Thoracic aorta (tissue), 2 donors: Measurements from ENCODE around the gene ELP2. TPM values are rescaled to one million over a fixed set of nuclear protein-coding genes. Genes with fewer than 3 reads are reported as not detected.

ENCODE experiments used
- ATAC-seq: fragments of 150-250 bp; one replicate; pipeline ENCODE4 v1.8.0; 2017; ENCODE audit warnings: low read depth; ENCODE audit not compliant: insufficient number of reproducible peaks, low FRiP score
- DNase-seq: peaks from one replicate; pipeline ENCODE4 v3.0.0-alpha.2; 2020; ENCODE audit warnings: low spot score
- H3K27ac ChIP-seq, 2 donors: fragments of 200-600 bp; sonication (generic); 1 replicate in 1 of 2; 2 replicates in 1 of 2; pipeline ENCODE4 v1.5.1; 2016; ENCODE audit warnings: mild to moderate bottlenecking in 2 of 2, moderate library complexity in 2 of 2
- H3K27me3 ChIP-seq: fragments of 200-600 bp; sonication (generic); replicated peaks from 2 replicates; pipeline ENCODE4 v1.6.0; 2016; ENCODE audit warnings: mild to moderate bottlenecking; ENCODE audit not compliant: insufficient read depth
- H3K36me3 ChIP-seq: fragments of 200-600 bp; sonication (generic); one replicate; pipeline ENCODE4 v1.5.1; 2016
- H3K4me1 ChIP-seq, 2 donors: fragments of 200-600 bp; sonication (generic); 1 replicate in 1 of 2; 2 replicates in 1 of 2; pipeline versions ENCODE4 v1.5.1 to v1.6.0; 2016; ENCODE audit warnings: low read depth in 2 of 2, mild to moderate bottlenecking in 1 of 2; ENCODE audit not compliant: control insufficient read depth in 1 of 2
- H3K4me3 ChIP-seq: fragments of 200-600 bp; sonication (generic); 2 replicates; pipeline ENCODE4 v1.5.1; 2016; ENCODE audit warnings: mild to moderate bottlenecking
- H3K9me3 ChIP-seq: fragments of 200-600 bp; sonication (generic); 2 replicates; pipeline ENCODE4 v1.5.1; 2016
- CTCF ChIP-seq: fragments of 200-600 bp; sonication (generic); IDR thresholded peaks from one replicate; pipeline ENCODE4 v1.5.1; 2019; ENCODE audit warnings: antibody characterized with exemption
- total RNA-seq, 2 donors: library from RNA; depleted of rRNA; stranded (reverse); fragments of >200 nt; gene quantifications; one replicate each; pipeline versions ENCODE4 v1.1.0 to v1.2.3, GENCODE V29; 2016

The ELP2 gene
- total RNA-seq, 2 donors from 2014 or later: 59.0 to 66.6 TPM

DNA sequence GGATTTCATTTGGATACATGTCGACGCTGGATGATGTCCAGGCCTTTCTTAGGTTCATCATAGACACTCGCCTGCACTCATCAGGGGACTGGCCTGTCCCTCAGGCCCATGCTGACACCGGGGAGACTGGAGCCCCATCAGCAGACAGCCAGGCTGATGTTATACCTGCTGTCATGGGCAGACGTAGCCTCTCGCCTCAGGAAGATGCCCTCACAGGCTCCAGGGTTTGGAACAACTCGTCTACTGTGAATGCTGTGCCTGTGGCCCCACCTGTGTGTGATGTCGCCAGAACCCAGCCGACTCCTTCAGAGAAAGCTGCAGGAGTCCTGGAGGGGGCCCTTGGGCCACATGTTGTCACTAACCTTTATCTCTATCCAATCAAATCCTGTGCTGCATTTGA, 85.9 kb downstream of the ELP2 start:
- Histone ChIP-seq H3K9me3 (no peaks in the 10 kb centered on the region), H3K27ac (no peak overlapping the region), H3K36me3 (no peaks in the 10 kb centered on the region), H3K4me3 (no peak overlapping the region), H3K27me3 (no peaks in the 10 kb centered on the region), H3K4me1 (peaks cover 6 to 14% of the 10 kb centered on the region in 2 donors)
- no peak for TF ChIP-seq CTCF
- no peak for ATAC-seq
- DNase-seq: no peak

- no peak for DNase-seq
- no peaks in the 10 kb centered on the region for H3K9me3 ChIP-seq
- H3K27me3 ChIP-seq: no peaks in the 10 kb centered on the region
- TF ChIP-seq CTCF: no peak
- H3K4me3 ChIP-seq: no peak overlapping the region
- no peak for ATAC-seq
- H3K27ac ChIP-seq: no peak overlapping the region
- no peaks in the 10 kb centered on the region for H3K36me3 ChIP-seq
- peaks cover 3 to 9% of the 10 kb centered on the region in 2 donors for H3K4me1 ChIP-seq
These were observed 87.6 kb downstream of the ELP2 start for GRCh38 chr18:36217348-36217747.

DNA sequence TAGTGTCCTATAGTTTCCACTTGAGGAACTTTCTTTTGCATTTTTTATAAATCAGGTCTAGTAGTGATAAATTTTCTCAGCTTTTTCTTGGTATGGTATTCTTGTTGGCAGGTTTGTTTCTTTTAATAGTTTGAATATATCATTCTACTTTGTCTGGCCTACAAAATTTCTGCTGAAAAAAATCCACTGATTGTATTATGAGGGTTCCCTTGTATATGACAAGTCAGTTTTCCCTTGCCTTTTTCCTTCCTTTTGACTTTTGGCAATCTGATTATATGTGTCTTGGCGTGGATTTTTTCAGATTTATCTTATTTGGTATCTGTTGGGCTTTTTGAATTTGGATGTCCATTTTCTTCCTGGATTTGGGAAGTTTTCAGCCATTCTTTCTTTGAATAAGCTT, 99.5 kb downstream of the ELP2 start:
- H3K4me3 ChIP-seq: no peak overlapping the region
- TF ChIP-seq CTCF: no peak
- H3K27ac ChIP-seq: no peak overlapping the region
- H3K9me3 ChIP-seq: peaks cover 26% of the 10 kb centered on the region
- no peaks in the 10 kb centered on the region for H3K27me3 ChIP-seq
- no peak for DNase-seq
- no peaks in the 10 kb centered on the region for H3K36me3 ChIP-seq
- H3K4me1 ChIP-seq: no peaks in the 10 kb centered on the region
- no peak for ATAC-seq

Other genes starting within 250 kb of the ELP2 start
- 10 to 100 TPM; 49.8 to 64.9 TPM for gene RPRD1A, start 62.3 kb upstream of the ELP2 start, total RNA-seq
- 10 to 100 TPM; 27.6 to 42.2 TPM for gene SLC39A6, start 559 bp upstream of the ELP2 start, total RNA-seq
- 1 to 10 TPM; 2.0 to 2.8 TPM for gene MOCOS, start 57.6 kb downstream of the ELP2 start, total RNA-seq
- 10 to 100 TPM; 19.8 to 24.9 TPM for gene FHOD3, start 167.8 kb downstream of the ELP2 start, total RNA-seq